ENCODE measurements around the gene MMD2.

DNA sequence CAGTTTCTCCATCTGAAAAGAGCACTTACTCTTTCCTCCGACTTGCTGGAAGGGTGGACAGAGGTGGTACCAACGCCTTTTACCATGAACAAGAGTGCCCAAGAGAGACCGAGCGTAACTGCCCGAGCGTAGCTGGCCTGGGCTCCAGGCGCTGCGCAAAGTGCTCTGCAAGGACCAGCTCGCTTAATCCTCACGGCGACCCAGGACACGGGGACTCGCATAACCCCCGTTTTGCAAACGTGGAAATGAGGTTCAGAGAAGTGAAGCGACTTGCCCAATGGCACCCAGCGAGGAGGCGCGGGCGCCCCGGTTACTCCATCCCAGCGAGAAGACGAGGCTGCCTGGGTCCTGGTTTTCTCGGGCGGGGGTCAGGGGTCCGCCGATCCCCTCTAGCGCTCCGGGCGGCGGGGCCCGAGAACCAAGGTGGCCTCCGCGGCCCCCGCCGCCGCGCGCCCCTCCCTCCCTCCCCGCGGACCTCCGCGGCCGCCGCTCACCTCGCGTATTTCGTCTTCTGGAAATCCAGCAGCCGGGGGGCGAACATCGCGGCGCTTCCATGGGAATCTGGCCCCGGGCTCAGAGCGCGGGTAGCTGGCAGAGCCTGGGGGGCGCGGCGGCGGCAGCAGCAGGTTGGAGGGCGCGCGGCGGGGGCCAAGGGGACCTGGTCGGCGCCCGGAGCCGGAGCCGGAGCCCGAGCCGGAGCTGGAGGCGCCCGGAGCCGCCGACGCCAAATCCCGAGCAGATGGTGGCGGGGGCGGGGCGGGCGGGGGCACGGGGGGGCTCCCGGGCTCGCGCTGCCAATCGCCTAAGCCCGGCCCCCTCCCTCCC, at the start of gene MMD2:
- TF ChIP-seq EZH2 (IDR thresholded peaks at IDR 0.05; ENCODE audit: borderline replicate concordance, insufficient read depth, low read depth, low read length, poor library complexity, severe bottlenecking) = no peak
- TF ChIP-seq, protein P1, sequence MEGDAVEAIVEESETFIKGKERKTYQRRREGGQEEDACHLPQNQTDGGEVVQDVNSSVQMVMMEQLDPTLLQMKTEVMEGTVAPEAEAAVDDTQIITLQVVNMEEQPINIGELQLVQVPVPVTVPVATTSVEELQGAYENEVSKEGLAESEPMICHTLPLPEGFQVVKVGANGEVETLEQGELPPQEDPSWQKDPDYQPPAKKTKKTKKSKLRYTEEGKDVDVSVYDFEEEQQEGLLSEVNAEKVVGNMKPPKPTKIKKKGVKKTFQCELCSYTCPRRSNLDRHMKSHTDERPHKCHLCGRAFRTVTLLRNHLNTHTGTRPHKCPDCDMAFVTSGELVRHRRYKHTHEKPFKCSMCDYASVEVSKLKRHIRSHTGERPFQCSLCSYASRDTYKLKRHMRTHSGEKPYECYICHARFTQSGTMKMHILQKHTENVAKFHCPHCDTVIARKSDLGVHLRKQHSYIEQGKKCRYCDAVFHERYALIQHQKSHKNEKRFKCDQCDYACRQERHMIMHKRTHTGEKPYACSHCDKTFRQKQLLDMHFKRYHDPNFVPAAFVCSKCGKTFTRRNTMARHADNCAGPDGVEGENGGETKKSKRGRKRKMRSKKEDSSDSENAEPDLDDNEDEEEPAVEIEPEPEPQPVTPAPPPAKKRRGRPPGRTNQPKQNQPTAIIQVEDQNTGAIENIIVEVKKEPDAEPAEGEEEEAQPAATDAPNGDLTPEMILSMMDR (IDR thresholded peaks at IDR 0.05) = no peak

Data from B cell (primary cell).